H9 (cell line): Measurements from ENCODE around the gene UQCC3. TPM values are rescaled to one million over a fixed set of nuclear protein-coding genes. Genes with fewer than 3 reads are reported as not detected.

ENCODE experiments used
- DNase-seq: peaks from one replicate; pipeline ENCODE4 v3.0.0-alpha.2; 2017
- H2AFZ ChIP-seq: one replicate; pipeline ENCODE4 v1.6.1; 2013; ENCODE audit warnings: mild to moderate bottlenecking, low read length, control low read depth, moderate library complexity
- H2AK5ac ChIP-seq: 2 replicates; pipeline ENCODE4 v1.6.1; 2013; ENCODE audit warnings: low read length, control low read depth, mixed read lengths; ENCODE audit not compliant: insufficient read length
- H2BK120ac ChIP-seq: one replicate; pipeline ENCODE4 v1.6.1; 2013; ENCODE audit warnings: low read depth, mild to moderate bottlenecking, low read length, control low read depth, inconsistent platforms; ENCODE audit not compliant: poor library complexity, severe bottlenecking
- H2BK12ac ChIP-seq: 2 replicates; pipeline ENCODE4 v1.6.1; 2013; ENCODE audit warnings: low read length, control low read depth, mixed read lengths, low read depth; ENCODE audit not compliant: insufficient read length
- H2BK15ac ChIP-seq: 2 replicates; pipeline ENCODE4 v1.6.1; 2013; ENCODE audit warnings: low read depth, low read length, control low read depth
- H2BK20ac ChIP-seq: one replicate; pipeline ENCODE4 v1.6.1; 2013; ENCODE audit warnings: low read depth, mild to moderate bottlenecking, low read length, control low read depth, inconsistent platforms; ENCODE audit not compliant: poor library complexity, severe bottlenecking
- H2BK5ac ChIP-seq: 2 replicates; pipeline ENCODE4 v1.6.1; 2013; ENCODE audit warnings: low read length, control low read depth, mixed read lengths; ENCODE audit not compliant: insufficient read length
- H3K14ac ChIP-seq: 2 replicates; pipeline ENCODE4 v1.6.1; 2013; ENCODE audit warnings: low read length, control low read depth; ENCODE audit not compliant: insufficient read depth
- H3K18ac ChIP-seq: 2 replicates; pipeline ENCODE4 v1.6.1; 2013; ENCODE audit warnings: low read depth, mild to moderate bottlenecking, mixed read lengths, low read length, control low read depth; ENCODE audit not compliant: insufficient read length
- H3K23ac ChIP-seq: 2 replicates; pipeline ENCODE4 v1.6.1; 2013; ENCODE audit warnings: low read length, control low read depth, mixed read lengths, low read depth; ENCODE audit not compliant: insufficient read length
- H3K23me2 ChIP-seq: 2 replicates; pipeline ENCODE4 v1.6.1; 2013; ENCODE audit warnings: low read depth, mild to moderate bottlenecking, mixed read lengths, low read length, control low read depth; ENCODE audit not compliant: insufficient read length, poor library complexity, severe bottlenecking
- H3K27ac ChIP-seq: 2 replicates; pipeline ENCODE4 v1.5.1; 2013; ENCODE audit warnings: low read length, control low read depth, mixed read lengths, low read depth; ENCODE audit not compliant: insufficient read length
- H3K27me3 ChIP-seq: 2 replicates; pipeline ENCODE4 v1.6.1; 2013; ENCODE audit warnings: low read length, control low read depth, inconsistent platforms; ENCODE audit not compliant: insufficient read depth
- H3K4ac ChIP-seq: 2 replicates; pipeline ENCODE4 v1.6.1; 2013; ENCODE audit warnings: low read depth, mild to moderate bottlenecking, control low read depth, inconsistent platforms, low read length, moderate library complexity
- H3K4me1 ChIP-seq: 2 replicates; pipeline ENCODE4 v1.6.1; 2013; ENCODE audit warnings: low read length, control low read depth, inconsistent platforms; ENCODE audit not compliant: insufficient read depth
- H3K4me2 ChIP-seq: 2 replicates; pipeline ENCODE4 v1.6.1; 2013; ENCODE audit warnings: low read length, control low read depth, mixed read lengths; ENCODE audit not compliant: insufficient read length, insufficient read depth
- H3K56ac ChIP-seq: 2 replicates; pipeline ENCODE4 v1.6.1; 2013; ENCODE audit warnings: low read depth, mild to moderate bottlenecking, mixed read lengths, low read length, control low read depth; ENCODE audit not compliant: insufficient read length
- H3K79me1 ChIP-seq: 2 replicates; pipeline ENCODE4 v1.6.1; 2013; ENCODE audit warnings: low read depth, mild to moderate bottlenecking, moderate library complexity, low read length, control low read depth, inconsistent platforms; ENCODE audit not compliant: insufficient read depth, poor library complexity, severe bottlenecking
- H3K79me2 ChIP-seq: 2 replicates; pipeline ENCODE4 v1.6.1; 2013; ENCODE audit warnings: low read length, control low read depth, inconsistent platforms; ENCODE audit not compliant: insufficient read depth
- H3K9ac ChIP-seq: 2 replicates; pipeline ENCODE4 v1.6.1; 2013; ENCODE audit warnings: low read length, control low read depth, mixed read lengths; ENCODE audit not compliant: insufficient read length; ENCODE audit errors: extremely low read depth
- H3K9me3 ChIP-seq: one replicate; pipeline ENCODE4 v1.6.1; 2013; ENCODE audit warnings: low read depth, low read length, inconsistent platforms; ENCODE audit not compliant: control insufficient read depth
- H3T11ph ChIP-seq: one replicate; pipeline ENCODE4 v1.6.1; 2013; ENCODE audit warnings: mild to moderate bottlenecking, low read length, control low read depth, inconsistent platforms
- H4K20me1 ChIP-seq: one replicate; pipeline ENCODE4 v1.6.1; 2013; ENCODE audit not compliant: control insufficient read depth, insufficient read length, insufficient read depth
- H4K5ac ChIP-seq: 2 replicates; pipeline ENCODE4 v1.6.1; 2013; ENCODE audit warnings: low read depth, mild to moderate bottlenecking, mixed read lengths, low read length, control low read depth; ENCODE audit not compliant: insufficient read length
- H4K8ac ChIP-seq: replicated peaks from 2 replicates; pipeline ENCODE4 v1.6.1; 2013; ENCODE audit warnings: low read length, control low read depth, mixed read lengths, low read depth; ENCODE audit not compliant: insufficient read length
- H4K91ac ChIP-seq: 2 replicates; pipeline ENCODE4 v1.6.1; 2013; ENCODE audit warnings: low read depth, mild to moderate bottlenecking, moderate library complexity, mixed read lengths, low read length, control low read depth; ENCODE audit not compliant: insufficient read length
- H3K27ac Mint-ChIP-seq, 3 experiments: 2 replicates in 2 of 3; 3 replicates in 1 of 3; pipeline ENCODE4 v1.8.0; 2020 to 2021; ENCODE audit warnings: mixed read lengths in 3 of 3, mild to moderate bottlenecking in 1 of 3, moderate library complexity in 1 of 3
- H3K27me3 Mint-ChIP-seq: 2 replicates; pipeline ENCODE4 v1.8.0; 2021; ENCODE audit warnings: low read depth, mild to moderate bottlenecking, moderate library complexity, mixed read lengths
- H3K36me3 Mint-ChIP-seq, 3 experiments: 2 replicates in 2 of 3; 3 replicates in 1 of 3; pipeline ENCODE4 v1.8.0; 2020 to 2021; ENCODE audit warnings: low read depth in 3 of 3, mixed read lengths in 3 of 3; ENCODE audit not compliant: insufficient read depth in 1 of 3
- H3K4me1 Mint-ChIP-seq, 2 experiments: 2 replicates each; pipeline ENCODE4 v1.8.0; 2020; ENCODE audit warnings: mixed read lengths in 2 of 2
- H3K4me3 Mint-ChIP-seq, 2 experiments: 2 replicates in 1 of 2; 3 replicates in 1 of 2; pipeline ENCODE4 v1.8.0; 2020 to 2021; ENCODE audit warnings: mild to moderate bottlenecking in 2 of 2, mixed read lengths in 2 of 2, moderate library complexity in 1 of 2
- H3K9me3 Mint-ChIP-seq, 2 experiments: 2 replicates in 1 of 2; 3 replicates in 1 of 2; pipeline ENCODE4 v1.8.0; 2020; ENCODE audit warnings: mild to moderate bottlenecking in 2 of 2, mixed read lengths in 2 of 2, moderate library complexity in 1 of 2
- CTCF ChIP-seq: fragments of 200-600 bp; sonication (generic); conservative IDR thresholded peaks from 3 replicates; pipeline ENCODE4 v1.8.0; 2021; ENCODE audit warnings: antibody characterized with exemption, mild to moderate bottlenecking
- WGBS: extraction: QIAGEN DNeasy Blood & Tissue Kit; methylation state at CpG from one replicate; pipeline ENCODE4 v1.1.7; 2013; ENCODE audit warnings: missing lambda C conversion rate, low lambda C conversion rate, mixed read lengths; ENCODE audit not compliant: insufficient read length; ENCODE audit errors: extremely low coverage; 5-methylcytosine and 5-hydroxymethylcytosine counted together
- total RNA-seq: library from RNA; stranded (reverse); gene quantifications from 2 replicates; pipeline ENCODE4 v1.2.1, GENCODE V29; 2021

UQCC3 gene
- total RNA-seq, 1 experiment from 2014 or later = 11.1 TPM

- H3K4me1 ChIP-seq = peaks cover 2% of the 10 kb centered on the region; the same call in 1 of the 2 replicates
- peak within 1 kb of the TSS; percentile 95 for H3K9ac ChIP-seq
- H2AFZ ChIP-seq = no peak within 1 kb of the TSS
- no peak for TF ChIP-seq CTCF
- H2BK20ac ChIP-seq = no peak within 1 kb of the TSS
- no peak within 1 kb of the TSS for H2BK5ac ChIP-seq
- peak within 1 kb of the TSS; percentile 94 to 99 for H3K4me3 Mint-ChIP-seq
- H3K79me2 ChIP-seq = peaks cover 3% of the 10 kb centered on the region; the same call in 1 of the 2 replicates
- peak; percentile 92 for DNase-seq
- no peaks in the 10 kb centered on the region; the same call in 1 of the 2 replicates for H3K27me3 Mint-ChIP-seq
- H4K8ac ChIP-seq = no peak within 1 kb of the TSS
- no peaks in the 10 kb centered on the region for H3K27me3 ChIP-seq
- H4K91ac ChIP-seq = no peak within 1 kb of the TSS
- peak within 1 kb of the TSS; percentile 51 for H3K18ac ChIP-seq
- H3K23me2 ChIP-seq = peaks cover 14% of the 10 kb centered on the region
- no peak within 1 kb of the TSS for H4K5ac ChIP-seq
- no peaks in the 10 kb centered on the region; a peak in 1 of 5 replicates for H3K9me3 Mint-ChIP-seq
- H3K56ac ChIP-seq = no peak within 1 kb of the TSS
- H2BK12ac ChIP-seq = no peak within 1 kb of the TSS
- no peak within 1 kb of the TSS for H3K23ac ChIP-seq
- no peak within 1 kb of the TSS for H3K27ac ChIP-seq
- peak within 1 kb of the TSS; percentile 74 for H3K14ac ChIP-seq
- no peak within 1 kb of the TSS for H2BK15ac ChIP-seq
- H3K27ac Mint-ChIP-seq = peak within 1 kb of the TSS; percentile 96 to 98 (median 97)
- H4K20me1 ChIP-seq = no peaks in the 10 kb centered on the region
- H3K4ac ChIP-seq = no peak within 1 kb of the TSS
- no peaks in the 10 kb centered on the region for H3K79me1 ChIP-seq
- H3K36me3 Mint-ChIP-seq = peaks cover 29 to 57% (median 29%) of the 10 kb centered on the region in 3 experiments
- H2AK5ac ChIP-seq = no peak within 1 kb of the TSS
- WGBS = no CpG with 5 or more reads among the region's 47 CpGs
- peaks cover 17 to 21% of the 10 kb centered on the region in 2 experiments for H3K4me1 Mint-ChIP-seq
- H3T11ph ChIP-seq = no peak within 1 kb of the TSS
- H3K9me3 ChIP-seq = no peaks in the 10 kb centered on the region
- peak within 1 kb of the TSS; percentile 86 for H3K4me2 ChIP-seq
- H2BK120ac ChIP-seq = no peak within 1 kb of the TSS
These were observed 6.3 kb upstream of the UQCC3 start, which contains the start of the genes C11orf98 and CSKMT for GRCh38 chr11:62665075-62665598. Gene C11orf98, minus strand, starts transcription at chr11:62665210. Its CDS starts 41 bp downstream, at chr11:62665169. Gene CSKMT, plus strand, starts transcription at chr11:62665312. Its CDS starts 568 bp downstream, at chr11:62665880.
